Thoracic aorta (tissue), 2 donors: ENCODE results near the gene SLC41A2. TPM values are rescaled to one million over a fixed set of nuclear protein-coding genes. Genes with fewer than 3 reads are reported as not detected.

Experiments used
- ATAC-seq: fragments of 150-250 bp; one replicate; pipeline ENCODE4 v1.8.0; 2017; ENCODE audit warnings: low read depth; ENCODE audit not compliant: insufficient number of reproducible peaks, low FRiP score
- DNase-seq: peaks from one replicate; pipeline ENCODE4 v3.0.0-alpha.2; 2020; ENCODE audit warnings: low spot score
- H3K27ac ChIP-seq, 2 donors: fragments of 200-600 bp; sonication (generic); 1 replicate in 1 of 2; 2 replicates in 1 of 2; pipeline ENCODE4 v1.5.1; 2016; ENCODE audit warnings: mild to moderate bottlenecking in 2 of 2, moderate library complexity in 2 of 2
- H3K27me3 ChIP-seq: fragments of 200-600 bp; sonication (generic); replicated peaks from 2 replicates; pipeline ENCODE4 v1.6.0; 2016; ENCODE audit warnings: mild to moderate bottlenecking; ENCODE audit not compliant: insufficient read depth
- H3K36me3 ChIP-seq: fragments of 200-600 bp; sonication (generic); one replicate; pipeline ENCODE4 v1.5.1; 2016
- H3K4me1 ChIP-seq, 2 donors: fragments of 200-600 bp; sonication (generic); 1 replicate in 1 of 2; 2 replicates in 1 of 2; pipeline versions ENCODE4 v1.5.1 to v1.6.0; 2016; ENCODE audit warnings: low read depth in 2 of 2, mild to moderate bottlenecking in 1 of 2; ENCODE audit not compliant: control insufficient read depth in 1 of 2
- H3K4me3 ChIP-seq: fragments of 200-600 bp; sonication (generic); 2 replicates; pipeline ENCODE4 v1.5.1; 2016; ENCODE audit warnings: mild to moderate bottlenecking
- H3K9me3 ChIP-seq: fragments of 200-600 bp; sonication (generic); 2 replicates; pipeline ENCODE4 v1.5.1; 2016
- total RNA-seq, 2 donors: library from RNA; depleted of rRNA; stranded (reverse); fragments of >200 nt; gene quantifications; one replicate each; pipeline versions ENCODE4 v1.1.0 to v1.2.3, GENCODE V29; 2016
- TF ChIP-seq, protein P1 (sequence below): fragments of 200-600 bp; sonication (generic); IDR thresholded peaks from one replicate; pipeline ENCODE4 v1.5.1; 2019; ENCODE audit warnings: antibody characterized with exemption

Gene SLC41A2
- total RNA-seq, 2 donors from 2014 or later = 67.1 to 165 TPM

DNA sequence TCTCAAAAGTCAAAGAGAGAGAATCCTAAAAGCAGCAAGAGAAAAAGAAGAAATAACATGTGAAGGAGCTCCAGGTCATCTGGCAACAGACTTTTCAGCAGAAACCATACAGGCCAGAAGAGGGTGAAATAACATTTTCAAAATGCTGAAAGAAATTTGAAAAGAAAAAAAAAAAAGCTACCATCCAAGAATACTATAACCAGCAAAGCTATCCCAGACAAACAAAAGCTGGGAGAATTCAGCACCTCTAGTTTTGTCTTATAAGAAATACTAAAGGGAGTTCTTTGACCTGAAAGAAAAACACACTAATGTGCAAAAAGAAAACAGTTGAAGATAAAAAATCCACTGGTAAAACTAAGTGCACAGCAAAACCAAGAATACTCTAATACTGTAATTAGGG, 36.8 kb downstream of the SLC41A2 start:
- Histone ChIP-seq H3K4me1 (peaks cover 5 to 17% of the 10 kb centered on the region in 2 donors), H3K9me3 (peaks cover 8% of the 10 kb centered on the region)
- DNase-seq = no peak

DNA sequence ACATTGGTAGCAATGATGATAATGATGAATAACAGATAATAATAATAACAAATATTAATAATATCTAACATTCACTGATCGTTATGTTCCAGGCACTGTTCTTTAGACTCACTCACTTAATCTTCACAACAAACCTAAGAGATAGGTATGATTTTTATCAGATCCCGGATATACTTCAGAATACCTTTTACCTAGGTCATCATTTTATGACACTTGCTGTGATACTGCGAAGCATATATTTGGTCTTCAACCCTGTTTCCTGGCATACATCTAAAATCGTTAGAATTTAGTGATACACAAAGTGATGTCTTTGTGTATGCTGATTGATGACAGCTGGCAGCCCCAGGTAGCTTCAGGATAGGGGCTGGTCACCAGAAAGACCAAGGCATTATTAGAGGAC, 46.1 kb downstream of the SLC41A2 start:
- no peak for ATAC-seq

More for the DNA sequence above, 36.8 kb downstream of the SLC41A2 start:
- no peak overlapping the region for H3K4me3 ChIP-seq
- ATAC-seq = no peak
- TF ChIP-seq, protein P1, sequence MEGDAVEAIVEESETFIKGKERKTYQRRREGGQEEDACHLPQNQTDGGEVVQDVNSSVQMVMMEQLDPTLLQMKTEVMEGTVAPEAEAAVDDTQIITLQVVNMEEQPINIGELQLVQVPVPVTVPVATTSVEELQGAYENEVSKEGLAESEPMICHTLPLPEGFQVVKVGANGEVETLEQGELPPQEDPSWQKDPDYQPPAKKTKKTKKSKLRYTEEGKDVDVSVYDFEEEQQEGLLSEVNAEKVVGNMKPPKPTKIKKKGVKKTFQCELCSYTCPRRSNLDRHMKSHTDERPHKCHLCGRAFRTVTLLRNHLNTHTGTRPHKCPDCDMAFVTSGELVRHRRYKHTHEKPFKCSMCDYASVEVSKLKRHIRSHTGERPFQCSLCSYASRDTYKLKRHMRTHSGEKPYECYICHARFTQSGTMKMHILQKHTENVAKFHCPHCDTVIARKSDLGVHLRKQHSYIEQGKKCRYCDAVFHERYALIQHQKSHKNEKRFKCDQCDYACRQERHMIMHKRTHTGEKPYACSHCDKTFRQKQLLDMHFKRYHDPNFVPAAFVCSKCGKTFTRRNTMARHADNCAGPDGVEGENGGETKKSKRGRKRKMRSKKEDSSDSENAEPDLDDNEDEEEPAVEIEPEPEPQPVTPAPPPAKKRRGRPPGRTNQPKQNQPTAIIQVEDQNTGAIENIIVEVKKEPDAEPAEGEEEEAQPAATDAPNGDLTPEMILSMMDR = no peak
- H3K36me3 ChIP-seq = peaks cover 2% of the 10 kb centered on the region
- no peak overlapping the region for H3K27ac ChIP-seq
- H3K27me3 ChIP-seq = no peaks in the 10 kb centered on the region

DNA sequence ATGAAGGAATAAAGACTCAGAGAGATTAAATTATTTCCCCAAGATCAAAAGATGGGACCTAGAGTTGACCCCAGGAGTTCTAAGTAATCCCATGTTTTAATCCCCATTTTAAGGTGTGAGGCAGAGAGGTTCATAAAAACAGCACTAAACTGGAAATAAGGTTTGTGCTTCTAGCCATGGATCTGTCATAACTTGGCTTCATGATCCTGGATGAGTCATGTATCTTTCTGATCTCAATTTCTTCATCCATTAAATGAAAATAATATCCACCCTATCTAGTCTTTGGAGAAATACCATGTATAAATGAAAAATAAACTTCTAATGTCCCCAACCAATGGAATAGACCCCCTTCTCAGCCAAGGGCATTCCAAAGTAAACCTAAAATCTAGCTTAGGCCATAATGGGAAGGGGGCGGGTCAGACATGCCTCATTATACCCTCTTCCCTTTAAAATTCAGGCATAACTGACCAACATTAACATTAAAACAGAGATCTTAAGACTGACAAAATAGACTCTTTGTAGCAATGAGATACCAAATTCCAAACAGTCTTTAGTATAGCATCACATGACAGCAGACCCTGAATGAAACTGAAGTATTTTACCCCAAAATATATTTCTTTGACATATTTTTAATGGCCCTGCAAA, 47.8 kb downstream of the SLC41A2 start:
- H3K27ac ChIP-seq = peak overlapping the region; percentile 46 to 50
- no peak overlapping the region for H3K4me3 ChIP-seq
- no peaks in the 10 kb centered on the region for H3K36me3 ChIP-seq
- H3K9me3 ChIP-seq = no peaks in the 10 kb centered on the region
- H3K4me1 ChIP-seq = peaks cover 17 to 69% of the 10 kb centered on the region in 2 donors
- TF ChIP-seq, protein P1 = no peak
- no peak for ATAC-seq
- DNase-seq = no peak
- no peaks in the 10 kb centered on the region for H3K27me3 ChIP-seq

More for the DNA sequence above, 46.1 kb downstream of the SLC41A2 start:
- no peaks in the 10 kb centered on the region for H3K9me3 ChIP-seq
- no peak for DNase-seq
- H3K27me3 ChIP-seq = no peaks in the 10 kb centered on the region
- no peaks in the 10 kb centered on the region for H3K36me3 ChIP-seq
- peaks cover 17 to 52% of the 10 kb centered on the region in 2 donors for H3K4me1 ChIP-seq
- TF ChIP-seq, protein P1 = no peak
- no peak overlapping the region for H3K4me3 ChIP-seq
- H3K27ac ChIP-seq = no peak overlapping the region

DNA sequence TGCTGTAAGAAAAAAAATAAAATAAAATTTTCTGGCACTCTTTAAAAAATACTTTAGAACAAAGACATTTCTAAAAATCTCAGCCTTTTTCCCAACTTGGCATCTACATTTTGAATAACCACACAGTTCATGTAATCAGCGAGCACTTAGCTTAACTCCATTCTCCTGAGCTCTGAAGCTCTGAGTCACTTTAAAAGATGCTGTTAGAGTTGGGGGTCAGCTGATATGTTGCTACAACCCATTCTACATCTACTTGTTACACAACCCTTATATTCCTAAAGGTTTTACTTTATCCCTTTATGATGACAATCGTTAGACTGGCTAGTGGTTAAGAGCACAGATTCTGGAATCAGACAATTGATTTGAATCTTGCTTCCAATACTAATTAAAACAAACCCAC, 48.3 kb downstream of the SLC41A2 start:
- no peaks in the 10 kb centered on the region for H3K27me3 ChIP-seq
- TF ChIP-seq, protein P1 = no peak
- peaks cover 17 to 67% of the 10 kb centered on the region in 2 donors for H3K4me1 ChIP-seq
- no peak overlapping the region for H3K4me3 ChIP-seq
- H3K36me3 ChIP-seq = no peaks in the 10 kb centered on the region
- peak overlapping the region; percentile 46 to 50 for H3K27ac ChIP-seq
- no peak for DNase-seq
- H3K9me3 ChIP-seq = no peaks in the 10 kb centered on the region
- no peak for ATAC-seq

Other genes with a start within 250 kb of the SLC41A2 start
- 1 to 10 TPM; 2.0 to 3.5 TPM for gene NOPCHAP1, start 28.0 kb upstream of the SLC41A2 start, total RNA-seq
- 10 to 100 TPM; 16.5 to 21.1 TPM for gene ALDH1L2, start 126.2 kb upstream of the SLC41A2 start, total RNA-seq
- 10 to 100 TPM; 68.0 to 84.5 TPM for gene WASHC4, start 149.4 kb upstream of the SLC41A2 start, total RNA-seq